ENCODE data around the gene SLC7A6.

The SLC7A6 gene

GRCh38 chr16:68300734-68301459, 36.6 kb downstream of the SLC7A6 start:
- Histone ChIP-seq H3K36me3 (ENCODE audit: control insufficient read depth, insufficient read depth, low read length) (peaks cover 31% of the 10 kb centered on the region), H3K27ac (ENCODE audit: insufficient read depth, low read depth, low read length, poor library complexity, severe bottlenecking) (no peak overlapping the region), H3K4me3 (ENCODE audit: insufficient read depth, low read depth, low read length) (no peak overlapping the region), H3K9me3 (ENCODE audit: control insufficient read depth, low read length) (no peaks in the 10 kb centered on the region), H3K4me1 (ENCODE audit: control insufficient read depth, insufficient read depth, low read length) (peaks cover 3% of the 10 kb centered on the region), H3K27me3 (ENCODE audit: control insufficient read depth, insufficient read depth, low read length, poor library complexity, severe bottlenecking) (no peaks in the 10 kb centered on the region)
- 92 to 93% methylated on average over 7 of the region's 7 CpGs for WGBS, 2 experiments

- Histone ChIP-seq H3K27me3 (ENCODE audit: control insufficient read depth, insufficient read depth, low read length, poor library complexity, severe bottlenecking) (no peaks in the 10 kb centered on the region), H3K27ac (ENCODE audit: insufficient read depth, low read depth, low read length, poor library complexity, severe bottlenecking) (no peak overlapping the region), H3K4me1 (ENCODE audit: control insufficient read depth, insufficient read depth, low read length) (peaks cover 11% of the 10 kb centered on the region), H3K9me3 (ENCODE audit: control insufficient read depth, low read length) (no peaks in the 10 kb centered on the region), H3K36me3 (ENCODE audit: control insufficient read depth, insufficient read depth, low read length) (peaks cover 14% of the 10 kb centered on the region), H3K4me3 (ENCODE audit: insufficient read depth, low read depth, low read length) (no peak overlapping the region)
- WGBS, 2 experiments = 90 to 100% methylated on average over 3 of the region's 3 CpGs
Observed at GRCh38 chr16:68306633-68307032, 42.3 kb downstream of the SLC7A6 start.

DNA sequence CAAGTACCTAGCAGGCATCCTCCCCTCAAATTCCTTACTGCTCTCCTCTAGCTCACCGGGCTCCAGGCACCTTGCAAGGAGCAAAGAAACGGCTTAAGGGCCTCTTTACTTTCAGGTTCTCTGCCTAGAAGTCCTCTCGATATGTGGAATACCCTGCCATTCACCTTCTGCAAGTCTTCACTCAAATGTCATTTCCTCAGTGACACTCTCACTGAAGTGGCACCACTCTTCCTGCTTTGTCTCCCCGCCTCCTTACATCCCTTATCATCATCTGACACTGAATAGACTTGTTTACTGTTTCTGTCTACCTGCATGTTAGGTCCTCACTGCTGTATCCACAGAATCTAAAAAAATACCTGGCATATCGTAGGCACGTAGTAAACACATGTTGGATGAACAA, 45.5 kb downstream of the SLC7A6 start:
- no peaks in the 10 kb centered on the region for H3K36me3 ChIP-seq (ENCODE audit: control insufficient read depth, insufficient read depth, low read length)
- H3K27ac ChIP-seq (ENCODE audit: insufficient read depth, low read depth, low read length, poor library complexity, severe bottlenecking) = peak overlapping the region; percentile 72
- 74 to 75% methylated on average over 6 of the region's 6 CpGs for WGBS, 2 experiments
- no peaks in the 10 kb centered on the region for H3K9me3 ChIP-seq (ENCODE audit: control insufficient read depth, low read length)
- H3K4me3 ChIP-seq (ENCODE audit: insufficient read depth, low read depth, low read length) = peak overlapping the region; percentile 96
- H3K27me3 ChIP-seq (ENCODE audit: control insufficient read depth, insufficient read depth, low read length, poor library complexity, severe bottlenecking) = no peaks in the 10 kb centered on the region
- H3K4me1 ChIP-seq (ENCODE audit: control insufficient read depth, insufficient read depth, low read length) = peaks cover 11% of the 10 kb centered on the region

- no peaks in the 10 kb centered on the region for H3K36me3 ChIP-seq (ENCODE audit: control insufficient read depth, insufficient read depth, low read length)
- peak overlapping the region; percentile 96 for H3K4me3 ChIP-seq (ENCODE audit: insufficient read depth, low read depth, low read length)
- H3K9me3 ChIP-seq (ENCODE audit: control insufficient read depth, low read length) = no peaks in the 10 kb centered on the region
- H3K27ac ChIP-seq (ENCODE audit: insufficient read depth, low read depth, low read length, poor library complexity, severe bottlenecking) = peak overlapping the region; percentile 72
- H3K27me3 ChIP-seq (ENCODE audit: control insufficient read depth, insufficient read depth, low read length, poor library complexity, severe bottlenecking) = no peaks in the 10 kb centered on the region
- H3K4me1 ChIP-seq (ENCODE audit: control insufficient read depth, insufficient read depth, low read length) = peaks cover 11% of the 10 kb centered on the region
- 1% methylated on average over 29 of the region's 29 CpGs for WGBS, 2 experiments
Observed at GRCh38 chr16:68310437-68310773, 46.1 kb downstream of the SLC7A6 start.

GRCh38 chr16:68310774-68311511, 46.6 kb downstream of the SLC7A6 start, which contains the start of the genes PRMT7 and SLC7A6OS:
Gene PRMT7 (plus strand): TSS chr16:68311019. CDS start chr16:68315980, 4,961 bp downstream.
Gene SLC7A6OS (minus strand): TSS chr16:68310946. CDS start chr16:68310926, 20 bp downstream.
- WGBS, 2 experiments = 1% methylated on average over 62 of the region's 62 CpGs
- Histone ChIP-seq H3K36me3 (ENCODE audit: control insufficient read depth, insufficient read depth, low read length) (peaks cover 3% of the 10 kb centered on the region), H3K4me1 (ENCODE audit: control insufficient read depth, insufficient read depth, low read length) (peaks cover 11% of the 10 kb centered on the region), H3K9me3 (ENCODE audit: control insufficient read depth, low read length) (no peaks in the 10 kb centered on the region), H3K4me3 (ENCODE audit: insufficient read depth, low read depth, low read length) (peak within 1 kb of the TSS; percentile 96), H3K27ac (ENCODE audit: insufficient read depth, low read depth, low read length, poor library complexity, severe bottlenecking) (peak within 1 kb of the TSS; percentile 72), H3K27me3 (ENCODE audit: control insufficient read depth, insufficient read depth, low read length, poor library complexity, severe bottlenecking) (no peaks in the 10 kb centered on the region)

GRCh38 chr16:68313116-68313515, 48.8 kb downstream of the SLC7A6 start:
- H3K36me3 ChIP-seq (ENCODE audit: control insufficient read depth, insufficient read depth, low read length) = peaks cover 5% of the 10 kb centered on the region

GRCh38 chr16:68319185-68319908, 55.0 kb downstream of the SLC7A6 start:
- no peaks in the 10 kb centered on the region for H3K4me1 ChIP-seq (ENCODE audit: control insufficient read depth, insufficient read depth, low read length)
- peaks cover 30% of the 10 kb centered on the region for H3K36me3 ChIP-seq (ENCODE audit: control insufficient read depth, insufficient read depth, low read length)
- no peaks in the 10 kb centered on the region for H3K27me3 ChIP-seq (ENCODE audit: control insufficient read depth, insufficient read depth, low read length, poor library complexity, severe bottlenecking)
- H3K9me3 ChIP-seq (ENCODE audit: control insufficient read depth, low read length) = no peaks in the 10 kb centered on the region
- no peak overlapping the region for H3K27ac ChIP-seq (ENCODE audit: insufficient read depth, low read depth, low read length, poor library complexity, severe bottlenecking)
- WGBS, 2 experiments = 92 to 96% methylated on average over 6 of the region's 6 CpGs
- H3K4me3 ChIP-seq (ENCODE audit: insufficient read depth, low read depth, low read length) = no peak overlapping the region

More at GRCh38 chr16:68313116-68313515, 48.8 kb downstream of the SLC7A6 start:
- Histone ChIP-seq H3K27ac (ENCODE audit: insufficient read depth, low read depth, low read length, poor library complexity, severe bottlenecking) (no peak overlapping the region), H3K27me3 (ENCODE audit: control insufficient read depth, insufficient read depth, low read length, poor library complexity, severe bottlenecking) (no peaks in the 10 kb centered on the region), H3K9me3 (ENCODE audit: control insufficient read depth, low read length) (no peaks in the 10 kb centered on the region), H3K4me1 (ENCODE audit: control insufficient read depth, insufficient read depth, low read length) (peaks cover 11% of the 10 kb centered on the region), H3K4me3 (ENCODE audit: insufficient read depth, low read depth, low read length) (no peak overlapping the region)
- 95 to 97% methylated on average over 4 of the region's 4 CpGs for WGBS, 2 experiments

DNA sequence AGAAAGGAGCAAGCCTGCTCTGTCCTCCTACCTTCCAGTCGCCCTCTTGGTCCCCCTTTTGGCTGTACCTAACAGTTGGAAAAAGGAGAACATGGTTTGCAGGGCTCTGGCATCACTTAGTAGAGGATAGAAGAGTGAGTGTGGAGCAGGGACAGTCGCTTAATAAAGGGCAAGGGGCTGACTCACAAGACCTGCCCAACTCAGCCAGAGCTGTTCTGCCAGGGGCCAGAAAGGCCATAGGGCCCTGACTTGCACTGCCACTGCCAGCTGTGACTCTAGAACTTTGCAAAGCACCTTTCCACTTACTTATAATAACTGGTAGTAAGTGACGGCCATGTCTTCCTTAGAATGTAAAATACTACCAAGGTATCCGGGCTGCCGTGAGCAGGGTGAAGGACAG, 60.0 kb downstream of the SLC7A6 start:
- whole genome bisulfite sequencing, 2 experiments = 94 to 98% methylated on average over 5 of the region's 5 CpGs
- Histone ChIP-seq H3K9me3 (ENCODE audit: control insufficient read depth, low read length) (no peaks in the 10 kb centered on the region), H3K27me3 (ENCODE audit: control insufficient read depth, insufficient read depth, low read length, poor library complexity, severe bottlenecking) (no peaks in the 10 kb centered on the region), H3K27ac (ENCODE audit: insufficient read depth, low read depth, low read length, poor library complexity, severe bottlenecking) (no peak overlapping the region), H3K36me3 (ENCODE audit: control insufficient read depth, insufficient read depth, low read length) (peaks cover 23% of the 10 kb centered on the region), H3K4me3 (ENCODE audit: insufficient read depth, low read depth, low read length) (no peak overlapping the region), H3K4me1 (ENCODE audit: control insufficient read depth, insufficient read depth, low read length) (no peaks in the 10 kb centered on the region)

DNA sequence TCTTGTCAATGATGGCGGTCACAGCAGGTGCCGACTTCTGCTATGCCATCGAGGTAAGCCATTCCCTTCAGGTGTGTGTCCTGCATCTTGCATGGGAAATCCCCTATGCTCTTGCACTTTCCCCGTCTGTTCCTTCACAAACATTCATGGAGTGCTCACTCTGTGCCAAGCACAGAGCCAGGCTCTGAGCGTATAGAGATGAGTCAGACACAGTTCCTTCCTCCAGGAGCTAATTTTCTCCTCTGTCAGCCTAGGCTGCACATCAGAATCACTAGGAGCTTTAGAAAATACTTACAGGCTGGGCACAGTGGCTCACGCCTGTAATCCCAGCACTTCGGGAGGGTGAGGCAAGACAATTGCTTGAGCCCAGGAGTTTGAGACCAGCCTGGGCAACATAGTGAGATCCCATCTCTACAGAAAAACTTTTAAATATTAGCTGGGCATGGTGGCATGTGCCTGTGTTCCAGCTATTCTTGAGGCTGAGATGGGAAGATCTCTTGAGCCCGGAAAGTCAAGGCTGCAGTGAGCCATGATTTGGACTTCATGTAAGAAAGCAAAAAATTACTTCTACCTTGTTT, 60.5 kb downstream of the SLC7A6 start:
- 95% methylated on average over 8 of the region's 8 CpGs for WGBS, 2 experiments

More for the DNA sequence above, 60.5 kb downstream of the SLC7A6 start:
- H3K27me3 ChIP-seq (ENCODE audit: control insufficient read depth, insufficient read depth, low read length, poor library complexity, severe bottlenecking) = no peaks in the 10 kb centered on the region
- no peaks in the 10 kb centered on the region for H3K9me3 ChIP-seq (ENCODE audit: control insufficient read depth, low read length)
- no peak overlapping the region for H3K27ac ChIP-seq (ENCODE audit: insufficient read depth, low read depth, low read length, poor library complexity, severe bottlenecking)
- no peak overlapping the region for H3K4me3 ChIP-seq (ENCODE audit: insufficient read depth, low read depth, low read length)
- H3K4me1 ChIP-seq (ENCODE audit: control insufficient read depth, insufficient read depth, low read length) = no peaks in the 10 kb centered on the region
- peaks cover 17% of the 10 kb centered on the region for H3K36me3 ChIP-seq (ENCODE audit: control insufficient read depth, insufficient read depth, low read length)

Data from ectodermal cell (in vitro differentiated cells).